Measurements from ENCODE around the gene KCNK7.

Gene KCNK7

GRCh38 chr11:65625628-65626342 is 30.2 kb upstream of the KCNK7 start:
- no peak overlapping the region for H2AFZ ChIP-seq (ENCODE audit: low read depth, low read length, severe bottlenecking)
- H3K9me2 ChIP-seq (replicated peaks; ENCODE audit: insufficient read depth, low read length), result no peaks in the 10 kb centered on the region
- no peaks in the 10 kb centered on the region for H3K79me2 ChIP-seq (ENCODE audit: insufficient read depth, low read length)
- H3K9me3 ChIP-seq (ENCODE audit: insufficient read depth, low read length), result no peaks in the 10 kb centered on the region
- no peaks in the 10 kb centered on the region for H3F3A ChIP-seq (ENCODE audit: insufficient read depth)
- H3K27ac ChIP-seq (ENCODE audit: low read depth, low read length), result no peak overlapping the region
- TF ChIP-seq, protein P1, sequence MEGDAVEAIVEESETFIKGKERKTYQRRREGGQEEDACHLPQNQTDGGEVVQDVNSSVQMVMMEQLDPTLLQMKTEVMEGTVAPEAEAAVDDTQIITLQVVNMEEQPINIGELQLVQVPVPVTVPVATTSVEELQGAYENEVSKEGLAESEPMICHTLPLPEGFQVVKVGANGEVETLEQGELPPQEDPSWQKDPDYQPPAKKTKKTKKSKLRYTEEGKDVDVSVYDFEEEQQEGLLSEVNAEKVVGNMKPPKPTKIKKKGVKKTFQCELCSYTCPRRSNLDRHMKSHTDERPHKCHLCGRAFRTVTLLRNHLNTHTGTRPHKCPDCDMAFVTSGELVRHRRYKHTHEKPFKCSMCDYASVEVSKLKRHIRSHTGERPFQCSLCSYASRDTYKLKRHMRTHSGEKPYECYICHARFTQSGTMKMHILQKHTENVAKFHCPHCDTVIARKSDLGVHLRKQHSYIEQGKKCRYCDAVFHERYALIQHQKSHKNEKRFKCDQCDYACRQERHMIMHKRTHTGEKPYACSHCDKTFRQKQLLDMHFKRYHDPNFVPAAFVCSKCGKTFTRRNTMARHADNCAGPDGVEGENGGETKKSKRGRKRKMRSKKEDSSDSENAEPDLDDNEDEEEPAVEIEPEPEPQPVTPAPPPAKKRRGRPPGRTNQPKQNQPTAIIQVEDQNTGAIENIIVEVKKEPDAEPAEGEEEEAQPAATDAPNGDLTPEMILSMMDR (IDR thresholded peaks at IDR 0.05; ENCODE audit: insufficient read depth, low read length, poor library complexity, severe bottlenecking), result peak; percentile 39
- no peak for TF ChIP-seq EZH2phosphoT487 (conservative IDR thresholded peaks at IDR 0.05; ENCODE audit: low read length)
- no peaks in the 10 kb centered on the region for H4K20me1 ChIP-seq (ENCODE audit: low read depth, low read length)
- no peak overlapping the region for H3K4me2 ChIP-seq (ENCODE audit: low read depth, low read length, poor library complexity, severe bottlenecking)
- no peaks in the 10 kb centered on the region for H3K36me3 ChIP-seq (ENCODE audit: low read length)
- no peak overlapping the region for H3K4me3 ChIP-seq (ENCODE audit: insufficient read depth, low read length, poor library complexity, severe bottlenecking)
- H3K9ac ChIP-seq (ENCODE audit: low read length), result no peak overlapping the region
- no peaks in the 10 kb centered on the region for H3K27me3 ChIP-seq (ENCODE audit: low read length)

GRCh38 chr11:65624931-65625627 is 29.5 kb upstream of the KCNK7 start:
- TF ChIP-seq, protein P1 (IDR thresholded peaks at IDR 0.05; ENCODE audit: insufficient read depth, low read length, poor library complexity, severe bottlenecking), result no peak
- no peak for TF ChIP-seq EZH2phosphoT487 (conservative IDR thresholded peaks at IDR 0.05; ENCODE audit: low read length)
- Histone ChIP-seq H2AFZ (ENCODE audit: low read depth, low read length, severe bottlenecking) (no peak overlapping the region), H3K4me2 (ENCODE audit: low read depth, low read length, poor library complexity, severe bottlenecking) (no peak overlapping the region), H3K9ac (ENCODE audit: low read length) (no peak overlapping the region), H3K27me3 (ENCODE audit: low read length) (no peaks in the 10 kb centered on the region), H3K9me2 (replicated peaks; ENCODE audit: insufficient read depth, low read length) (no peaks in the 10 kb centered on the region), H3K9me3 (ENCODE audit: insufficient read depth, low read length) (no peaks in the 10 kb centered on the region), H3F3A (ENCODE audit: insufficient read depth) (no peaks in the 10 kb centered on the region), H3K27ac (ENCODE audit: low read depth, low read length) (no peak overlapping the region), H3K36me3 (ENCODE audit: low read length) (no peaks in the 10 kb centered on the region), H3K4me3 (ENCODE audit: insufficient read depth, low read length, poor library complexity, severe bottlenecking) (no peak overlapping the region), H4K20me1 (ENCODE audit: low read depth, low read length) (no peaks in the 10 kb centered on the region), H3K79me2 (ENCODE audit: insufficient read depth, low read length) (no peaks in the 10 kb centered on the region)

DNA sequence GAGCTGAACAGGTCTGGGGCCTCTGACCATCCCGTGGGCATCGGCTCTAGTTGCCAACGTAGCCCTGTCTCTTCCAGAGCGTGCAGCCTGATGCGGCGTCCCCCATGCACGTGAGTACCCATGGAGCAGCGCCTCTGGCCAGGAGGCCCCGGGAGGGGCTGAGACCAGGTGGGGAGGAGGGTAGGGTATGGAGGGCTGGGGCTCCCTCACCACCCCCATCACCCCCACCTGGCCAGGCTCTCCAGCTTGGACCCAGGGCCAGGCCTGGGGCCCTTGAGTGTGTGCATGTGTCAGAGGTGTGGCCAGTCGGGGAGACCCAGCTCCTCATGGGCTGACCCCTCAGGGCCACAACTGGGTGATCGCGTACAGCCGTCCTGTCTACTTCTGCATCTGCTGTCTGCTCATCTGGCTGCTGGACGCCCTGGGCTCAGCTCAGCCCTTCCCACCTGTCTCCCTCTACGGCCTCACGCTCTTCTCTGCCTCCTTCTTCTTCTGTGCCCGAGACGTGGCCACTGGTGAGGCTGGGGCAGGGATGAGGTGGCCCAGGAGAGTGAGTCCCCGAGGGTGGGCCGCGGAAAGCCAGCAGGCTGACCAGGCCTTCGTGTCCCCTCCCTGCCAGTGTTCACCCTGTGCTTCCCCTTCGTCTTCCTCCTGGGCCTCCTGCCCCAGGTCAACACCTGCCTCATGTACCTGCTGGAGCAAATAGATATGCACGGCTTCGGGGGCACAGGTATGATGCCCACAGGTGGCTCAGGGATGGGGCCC is 28.4 kb upstream of the KCNK7 start:
- Histone ChIP-seq H3K36me3 (ENCODE audit: low read length) (no peaks in the 10 kb centered on the region), H4K20me1 (ENCODE audit: low read depth, low read length) (no peaks in the 10 kb centered on the region)

More for the DNA sequence above, 28.4 kb upstream of the KCNK7 start:
- H3K9me3 ChIP-seq (ENCODE audit: insufficient read depth, low read length), result no peaks in the 10 kb centered on the region
- H3K9ac ChIP-seq (ENCODE audit: low read length), result no peak overlapping the region
- H2AFZ ChIP-seq (ENCODE audit: low read depth, low read length, severe bottlenecking), result no peak overlapping the region
- H3K4me3 ChIP-seq (ENCODE audit: insufficient read depth, low read length, poor library complexity, severe bottlenecking), result no peak overlapping the region
- no peaks in the 10 kb centered on the region for H3K27me3 ChIP-seq (ENCODE audit: low read length)
- H3K9me2 ChIP-seq (replicated peaks; ENCODE audit: insufficient read depth, low read length), result no peaks in the 10 kb centered on the region
- H3K79me2 ChIP-seq (ENCODE audit: insufficient read depth, low read length), result no peaks in the 10 kb centered on the region
- no peak overlapping the region for H3K27ac ChIP-seq (ENCODE audit: low read depth, low read length)
- H3K4me2 ChIP-seq (ENCODE audit: low read depth, low read length, poor library complexity, severe bottlenecking), result no peak overlapping the region
- TF ChIP-seq, protein P1 (IDR thresholded peaks at IDR 0.05; ENCODE audit: insufficient read depth, low read length, poor library complexity, severe bottlenecking), result no peak
- no peak for TF ChIP-seq EZH2phosphoT487 (conservative IDR thresholded peaks at IDR 0.05; ENCODE audit: low read length)
- H3F3A ChIP-seq (ENCODE audit: insufficient read depth), result no peaks in the 10 kb centered on the region
